HepG2 (cell line): ENCODE results near the gene ALOX5AP. TPM values are rescaled to one million over a fixed set of nuclear protein-coding genes. Genes with fewer than 3 reads are reported as not detected.
A peak's percentile ranks its signal among the peaks of the same experiment; 100 is the strongest.

Experiments used
- FOXO4 ChIP-seq: sonication (generic); formaldehyde crosslinking; conservative IDR thresholded peaks from 2 replicates; pipeline ENCODE4 v1.8.1; 2023; ENCODE audit warnings: missing genetic modification reagents
- RFXAP ChIP-seq: sonication (generic); formaldehyde crosslinking; IDR thresholded peaks from 2 replicates; pipeline ENCODE4 v1.4.0; 2020; ENCODE audit warnings: missing genetic modification reagents, borderline replicate concordance
- SKI ChIP-seq: fragments of 450-650 bp; IDR thresholded peaks from one replicate; pipeline ENCODE4 v1.6.1; 2018; ENCODE audit warnings: mild to moderate bottlenecking; ENCODE audit not compliant: partially characterized antibody
- SOX13 ChIP-seq, 3 experiments: fragments of 450-650 bp in 1 of 3; sonication (generic) in 1 of 3; formaldehyde crosslinking in 1 of 3; IDR thresholded peaks in 2 of 3; conservative IDR thresholded peaks in 1 of 3; 2 replicates each; pipeline versions ENCODE4 v1.5.0 to v1.6.1; 2016 to 2020; ENCODE audit warnings: antibody characterized with exemption in 1 of 3, mild to moderate bottlenecking in 1 of 3, missing compliant biosample characterization in 1 of 3, missing genetic modification reagents in 1 of 3, moderate library complexity in 1 of 3
- TFDP1 ChIP-seq: IDR thresholded peaks from 2 replicates; pipeline ENCODE4 v1.6.1; 2016; ENCODE audit warnings: missing compliant biosample characterization, missing genetic modification reagents, borderline replicate concordance
- ZC3H13 ChIP-seq: sonication (generic); formaldehyde crosslinking; IDR thresholded peaks from 2 replicates; pipeline ENCODE4 v1.8.1; 2023; ENCODE audit warnings: mild to moderate bottlenecking, missing genetic modification reagents, moderate library complexity
- ZFP36L1 ChIP-seq: sonication (generic); formaldehyde crosslinking; IDR thresholded peaks from 2 replicates; pipeline ENCODE4 v1.8.0; 2022; ENCODE audit warnings: mild to moderate bottlenecking, missing genetic modification reagents, moderate library complexity
- ZNF138 ChIP-seq: sonication (generic); formaldehyde crosslinking; IDR thresholded peaks from 2 replicates; pipeline ENCODE4 v1.5.0; 2020; ENCODE audit warnings: mild to moderate bottlenecking, low read depth, missing genetic modification reagents
- ZNF17 ChIP-seq: sonication (generic); formaldehyde crosslinking; IDR thresholded peaks from 2 replicates; pipeline ENCODE4 v1.5.0; 2020; ENCODE audit warnings: mild to moderate bottlenecking, missing genetic modification reagents
- ZNF205 ChIP-seq: IDR thresholded peaks from 2 replicates; pipeline ENCODE4 v1.6.1; 2018; ENCODE audit warnings: missing biosample characterization, missing genetic modification reagents
- ZNF251 ChIP-seq: sonication (generic); formaldehyde crosslinking; IDR thresholded peaks from 2 replicates; pipeline ENCODE4 v1.9.0; 2021; ENCODE audit warnings: mild to moderate bottlenecking, missing genetic modification reagents
- ZNF619 ChIP-seq: sonication (generic); formaldehyde crosslinking; IDR thresholded peaks from 2 replicates; pipeline ENCODE4 v1.4.0; 2020; ENCODE audit warnings: mild to moderate bottlenecking, missing genetic modification reagents
- polyA plus RNA-seq, 8 experiments: library from polyadenylated mRNA; depleted of rRNA in 3 of 8; stranded (reverse) in 7 of 8; unstranded in 1 of 8; fragments of >200 nt; fragmentation: Illumina TruSeq in 4 of 8; extraction: Trizol in 4 of 8; gene quantifications; 2 replicates each; pipeline versions ENCODE4 v1.2.1 to v1.2.3, GENCODE V29; 2011 to 2016; ENCODE audit warnings: low read depth in 4 of 8, missing spikeins in 1 of 8, mixed read lengths in 1 of 8; ENCODE audit not compliant: insufficient read depth in 1 of 8
- total RNA-seq, 5 experiments: library from RNA; depleted of rRNA; stranded (reverse); fragments of >200 nt; fragmentation: Illumina TruSeq; extraction: Trizol; gene quantifications; 2 replicates each; pipeline ENCODE4 v1.2.3, GENCODE V29; 2016; ENCODE audit warnings: low read depth in 1 of 5
- TF ChIP-seq, protein P1 (sequence below): sonication (generic); formaldehyde crosslinking; IDR thresholded peaks from 2 replicates; pipeline ENCODE4 v1.5.1; 2020; ENCODE audit warnings: missing genetic modification reagents, mild to moderate bottlenecking, borderline replicate concordance
- TF ChIP-seq, protein P2 (sequence below): IDR thresholded peaks from 2 replicates; pipeline ENCODE4 v1.6.1; 2016; ENCODE audit warnings: low read depth, missing genetic modification reagents, missing compliant biosample characterization
- TF ChIP-seq, protein P3 (sequence below): IDR thresholded peaks from 2 replicates; pipeline ENCODE4 v1.6.1; 2018; ENCODE audit warnings: missing genetic modification reagents

ALOX5AP gene
- total and polyA plus RNA-seq, 2 of the 13 experiments (the other 11 are each of a cell fraction or from before 2014, with no cell fraction given): 0.97 to 1.2 TPM

- TF ChIP-seq FOXO4 (no peak), ZNF138 (CRISPR knock-in tag) (no peak), ZC3H13 (CRISPR knock-in tag) (no peak), SKI (peak; percentile 60), ZNF17 (CRISPR knock-in tag) (no peak), ZNF251 (CRISPR knock-in tag) (no peak), TFDP1 (CRISPR knock-in tag) (no peak), RFXAP (CRISPR knock-in tag) (no peak), ZNF619 (no peak), ZNF205 (CRISPR knock-in tag) (no peak), ZFP36L1 (CRISPR knock-in tag) (no peak), SOX13 (IDR thresholded peaks at IDR 0.05) (no peak), SOX13 (CRISPR knock-in tag; conservative IDR thresholded peaks at IDR 0.05 in 1 of 2, IDR thresholded peaks at IDR 0.05 in 1 of 2) (peak in 1 of 2 experiments; percentile 57; a peak in 2 of 4 replicates)
- TF ChIP-seq, protein P1, sequence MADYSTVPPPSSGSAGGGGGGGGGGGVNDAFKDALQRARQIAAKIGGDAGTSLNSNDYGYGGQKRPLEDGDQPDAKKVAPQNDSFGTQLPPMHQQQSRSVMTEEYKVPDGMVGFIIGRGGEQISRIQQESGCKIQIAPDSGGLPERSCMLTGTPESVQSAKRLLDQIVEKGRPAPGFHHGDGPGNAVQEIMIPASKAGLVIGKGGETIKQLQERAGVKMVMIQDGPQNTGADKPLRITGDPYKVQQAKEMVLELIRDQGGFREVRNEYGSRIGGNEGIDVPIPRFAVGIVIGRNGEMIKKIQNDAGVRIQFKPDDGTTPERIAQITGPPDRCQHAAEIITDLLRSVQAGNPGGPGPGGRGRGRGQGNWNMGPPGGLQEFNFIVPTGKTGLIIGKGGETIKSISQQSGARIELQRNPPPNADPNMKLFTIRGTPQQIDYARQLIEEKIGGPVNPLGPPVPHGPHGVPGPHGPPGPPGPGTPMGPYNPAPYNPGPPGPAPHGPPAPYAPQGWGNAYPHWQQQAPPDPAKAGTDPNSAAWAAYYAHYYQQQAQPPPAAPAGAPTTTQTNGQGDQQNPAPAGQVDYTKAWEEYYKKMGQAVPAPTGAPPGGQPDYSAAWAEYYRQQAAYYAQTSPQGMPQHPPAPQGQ (CRISPR knock-in tag): no peak
- TF ChIP-seq, protein P2, sequence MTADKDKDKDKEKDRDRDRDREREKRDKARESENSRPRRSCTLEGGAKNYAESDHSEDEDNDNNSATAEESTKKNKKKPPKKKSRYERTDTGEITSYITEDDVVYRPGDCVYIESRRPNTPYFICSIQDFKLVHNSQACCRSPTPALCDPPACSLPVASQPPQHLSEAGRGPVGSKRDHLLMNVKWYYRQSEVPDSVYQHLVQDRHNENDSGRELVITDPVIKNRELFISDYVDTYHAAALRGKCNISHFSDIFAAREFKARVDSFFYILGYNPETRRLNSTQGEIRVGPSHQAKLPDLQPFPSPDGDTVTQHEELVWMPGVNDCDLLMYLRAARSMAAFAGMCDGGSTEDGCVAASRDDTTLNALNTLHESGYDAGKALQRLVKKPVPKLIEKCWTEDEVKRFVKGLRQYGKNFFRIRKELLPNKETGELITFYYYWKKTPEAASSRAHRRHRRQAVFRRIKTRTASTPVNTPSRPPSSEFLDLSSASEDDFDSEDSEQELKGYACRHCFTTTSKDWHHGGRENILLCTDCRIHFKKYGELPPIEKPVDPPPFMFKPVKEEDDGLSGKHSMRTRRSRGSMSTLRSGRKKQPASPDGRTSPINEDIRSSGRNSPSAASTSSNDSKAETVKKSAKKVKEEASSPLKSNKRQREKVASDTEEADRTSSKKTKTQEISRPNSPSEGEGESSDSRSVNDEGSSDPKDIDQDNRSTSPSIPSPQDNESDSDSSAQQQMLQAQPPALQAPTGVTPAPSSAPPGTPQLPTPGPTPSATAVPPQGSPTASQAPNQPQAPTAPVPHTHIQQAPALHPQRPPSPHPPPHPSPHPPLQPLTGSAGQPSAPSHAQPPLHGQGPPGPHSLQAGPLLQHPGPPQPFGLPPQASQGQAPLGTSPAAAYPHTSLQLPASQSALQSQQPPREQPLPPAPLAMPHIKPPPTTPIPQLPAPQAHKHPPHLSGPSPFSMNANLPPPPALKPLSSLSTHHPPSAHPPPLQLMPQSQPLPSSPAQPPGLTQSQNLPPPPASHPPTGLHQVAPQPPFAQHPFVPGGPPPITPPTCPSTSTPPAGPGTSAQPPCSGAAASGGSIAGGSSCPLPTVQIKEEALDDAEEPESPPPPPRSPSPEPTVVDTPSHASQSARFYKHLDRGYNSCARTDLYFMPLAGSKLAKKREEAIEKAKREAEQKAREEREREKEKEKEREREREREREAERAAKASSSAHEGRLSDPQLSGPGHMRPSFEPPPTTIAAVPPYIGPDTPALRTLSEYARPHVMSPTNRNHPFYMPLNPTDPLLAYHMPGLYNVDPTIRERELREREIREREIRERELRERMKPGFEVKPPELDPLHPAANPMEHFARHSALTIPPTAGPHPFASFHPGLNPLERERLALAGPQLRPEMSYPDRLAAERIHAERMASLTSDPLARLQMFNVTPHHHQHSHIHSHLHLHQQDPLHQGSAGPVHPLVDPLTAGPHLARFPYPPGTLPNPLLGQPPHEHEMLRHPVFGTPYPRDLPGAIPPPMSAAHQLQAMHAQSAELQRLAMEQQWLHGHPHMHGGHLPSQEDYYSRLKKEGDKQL (CRISPR knock-in tag): no peak
- TF ChIP-seq, protein P3, sequence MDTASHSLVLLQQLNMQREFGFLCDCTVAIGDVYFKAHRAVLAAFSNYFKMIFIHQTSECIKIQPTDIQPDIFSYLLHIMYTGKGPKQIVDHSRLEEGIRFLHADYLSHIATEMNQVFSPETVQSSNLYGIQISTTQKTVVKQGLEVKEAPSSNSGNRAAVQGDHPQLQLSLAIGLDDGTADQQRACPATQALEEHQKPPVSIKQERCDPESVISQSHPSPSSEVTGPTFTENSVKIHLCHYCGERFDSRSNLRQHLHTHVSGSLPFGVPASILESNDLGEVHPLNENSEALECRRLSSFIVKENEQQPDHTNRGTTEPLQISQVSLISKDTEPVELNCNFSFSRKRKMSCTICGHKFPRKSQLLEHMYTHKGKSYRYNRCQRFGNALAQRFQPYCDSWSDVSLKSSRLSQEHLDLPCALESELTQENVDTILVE (CRISPR knock-in tag): peak; percentile 17; the same call in 1 of the 2 replicates
Observed at GRCh38 chr13:30805132-30805537, 69.8 kb downstream of the ALOX5AP start (continued).
